ENCODE measurements around the gene CYP27C1.

DNA sequence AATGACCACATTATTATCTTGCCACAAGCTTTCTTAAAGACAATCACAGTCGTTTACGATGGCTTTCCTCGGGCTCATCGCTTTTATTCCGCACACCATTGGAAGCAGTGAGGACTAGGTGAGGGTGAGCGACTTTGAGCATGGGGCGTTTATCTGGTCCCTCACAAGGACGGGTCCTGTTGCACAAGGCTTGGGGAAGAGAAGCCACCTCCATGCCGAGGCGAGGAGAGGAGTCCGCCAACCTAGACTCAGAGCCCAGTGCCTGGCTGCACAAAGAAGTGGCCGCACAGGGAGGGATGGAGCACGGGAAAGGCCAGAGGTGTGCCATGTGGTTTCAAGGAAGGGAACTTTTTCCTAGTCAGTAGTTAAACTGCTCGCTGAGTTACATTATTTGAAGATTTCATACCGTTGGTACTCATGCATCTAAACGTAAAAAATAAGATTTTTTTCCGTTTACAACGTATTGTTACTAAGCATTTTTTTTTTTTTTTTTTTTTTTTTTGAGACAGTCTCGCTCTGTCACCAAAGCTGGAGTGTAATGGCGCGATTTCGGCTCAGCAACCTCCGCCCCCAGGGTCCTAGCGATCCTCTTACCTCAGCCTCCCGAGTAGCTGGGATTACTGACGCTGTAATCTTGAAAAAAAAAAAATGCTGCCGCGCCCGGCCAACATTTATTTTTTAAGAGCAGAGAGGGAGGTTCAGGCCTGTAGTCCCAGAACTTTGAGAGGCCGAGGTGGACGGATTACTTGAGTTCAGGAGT, 849 bp upstream of the CYP27C1 start:
- TF ChIP-seq CTCF (conservative IDR thresholded peaks at IDR 0.05; ENCODE audit: low read length) (no peak), EZH2phosphoT487 (IDR thresholded peaks at IDR 0.05; ENCODE audit: borderline replicate concordance) (no peak)
